Cardiac muscle cell (in vitro differentiated cells and primary cell): Measurements from ENCODE around the gene GFPT2. TPM values are rescaled to one million over a fixed set of nuclear protein-coding genes. Genes with fewer than 3 reads are reported as not detected.

Experiments
- DNase-seq, 2 donors: peaks; one replicate each; pipeline versions ENCODE4 v3.0.0 to v3.0.0-alpha.2; 2010 to 2017; ENCODE audit warnings: low read depth in 1 of 2, low spot score in 1 of 2
- H3K27ac ChIP-seq: fragments of 200-600 bp; sonication (generic); 2 replicates; pipeline ENCODE4 v1.5.1; 2016
- H3K27me3 ChIP-seq: fragments of 200-600 bp; sonication (generic); 2 replicates; pipeline ENCODE4 v1.6.0; 2016; ENCODE audit warnings: control low read depth
- H3K36me3 ChIP-seq: fragments of 200-600 bp; sonication (generic); 2 replicates; pipeline ENCODE4 v1.5.1; 2016; ENCODE audit warnings: control low read depth
- H3K4me1 ChIP-seq: fragments of 200-600 bp; sonication (generic); 2 replicates; pipeline ENCODE4 v1.8.1; 2017; ENCODE audit warnings: low read depth, mild to moderate bottlenecking, mixed run types
- H3K4me3 ChIP-seq: fragments of 200-600 bp; sonication (generic); 2 replicates; pipeline ENCODE4 v1.5.1; 2016; ENCODE audit warnings: mild to moderate bottlenecking
- H3K9me3 ChIP-seq: fragments of 200-600 bp; sonication (generic); 2 replicates; pipeline ENCODE4 v1.5.1; 2017; ENCODE audit warnings: low read depth, mild to moderate bottlenecking, control low read depth
- polyA plus RNA-seq: library from polyadenylated mRNA; unstranded; fragments of >200 nt; fragmentation: Nextera tagmentation; extraction: Ambion mirVana; gene quantifications from 2 replicates; pipeline ENCODE4 v1.2.1, GENCODE V29; 2016
- total RNA-seq: library from RNA; depleted of rRNA; stranded (reverse); fragments of >200 nt; gene quantifications from 2 replicates; pipeline ENCODE4 v1.2.3, GENCODE V29; 2016
- TF ChIP-seq, protein P1 (sequence below): IDR thresholded peaks from 2 replicates; pipeline ENCODE4 v1.5.1; 2012; ENCODE audit warnings: low read depth, mild to moderate bottlenecking, low read length

Gene GFPT2
- total and polyA plus RNA-seq, 2 experiments from 2014 or later: 37.7 to 39.8 TPM

DNA sequence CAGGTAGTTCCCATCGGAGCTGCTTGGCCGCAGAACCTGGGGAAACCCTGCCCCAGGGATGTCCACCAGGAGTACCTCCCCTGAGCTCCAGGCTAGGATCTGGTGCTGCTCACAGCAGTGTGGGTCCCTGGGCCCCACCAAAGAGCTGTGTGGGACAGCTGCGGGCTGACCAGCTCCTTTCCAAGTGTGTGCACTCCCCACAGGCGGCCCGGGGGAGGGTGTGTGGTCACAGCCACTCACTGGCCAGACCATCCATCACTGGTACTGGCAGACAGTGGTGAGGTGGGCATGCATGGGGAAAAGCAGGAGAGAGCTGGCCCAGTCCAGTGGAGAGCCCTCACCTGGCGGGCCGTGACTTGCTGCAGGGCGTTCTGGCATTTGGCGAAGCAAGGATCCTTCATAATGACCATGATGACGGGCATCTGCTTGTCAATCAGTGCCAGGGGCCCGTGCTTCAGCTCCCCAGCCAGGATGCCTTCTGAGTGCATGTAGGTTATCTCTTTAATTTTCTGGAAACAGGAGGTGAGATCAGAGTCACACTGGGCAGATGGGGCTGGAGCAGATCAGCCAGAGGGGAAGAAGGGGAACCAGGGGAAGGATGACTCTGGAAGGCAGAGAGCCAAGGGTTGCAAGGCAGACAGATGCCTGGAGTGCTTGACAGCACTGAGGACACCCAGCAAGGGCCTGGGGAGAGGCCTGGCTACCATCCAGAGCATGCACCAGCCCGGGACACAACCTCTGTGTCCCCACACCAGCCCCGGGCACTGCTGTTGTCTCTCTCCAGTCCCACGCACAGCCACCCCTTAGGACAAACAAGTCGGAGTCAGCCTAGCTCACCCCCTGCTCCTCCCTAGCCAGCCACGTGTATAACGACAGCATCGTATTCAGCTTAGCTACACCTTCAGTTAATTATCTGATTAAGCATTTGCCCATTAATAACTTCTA, 48.4 kb downstream of the GFPT2 start:
- H3K27ac ChIP-seq: no peak overlapping the region
- no peak overlapping the region for H3K4me3 ChIP-seq
- H3K4me1 ChIP-seq: no peaks in the 10 kb centered on the region
- H3K9me3 ChIP-seq: no peaks in the 10 kb centered on the region
- H3K36me3 ChIP-seq: peaks cover 24% of the 10 kb centered on the region
- TF ChIP-seq, protein P1, sequence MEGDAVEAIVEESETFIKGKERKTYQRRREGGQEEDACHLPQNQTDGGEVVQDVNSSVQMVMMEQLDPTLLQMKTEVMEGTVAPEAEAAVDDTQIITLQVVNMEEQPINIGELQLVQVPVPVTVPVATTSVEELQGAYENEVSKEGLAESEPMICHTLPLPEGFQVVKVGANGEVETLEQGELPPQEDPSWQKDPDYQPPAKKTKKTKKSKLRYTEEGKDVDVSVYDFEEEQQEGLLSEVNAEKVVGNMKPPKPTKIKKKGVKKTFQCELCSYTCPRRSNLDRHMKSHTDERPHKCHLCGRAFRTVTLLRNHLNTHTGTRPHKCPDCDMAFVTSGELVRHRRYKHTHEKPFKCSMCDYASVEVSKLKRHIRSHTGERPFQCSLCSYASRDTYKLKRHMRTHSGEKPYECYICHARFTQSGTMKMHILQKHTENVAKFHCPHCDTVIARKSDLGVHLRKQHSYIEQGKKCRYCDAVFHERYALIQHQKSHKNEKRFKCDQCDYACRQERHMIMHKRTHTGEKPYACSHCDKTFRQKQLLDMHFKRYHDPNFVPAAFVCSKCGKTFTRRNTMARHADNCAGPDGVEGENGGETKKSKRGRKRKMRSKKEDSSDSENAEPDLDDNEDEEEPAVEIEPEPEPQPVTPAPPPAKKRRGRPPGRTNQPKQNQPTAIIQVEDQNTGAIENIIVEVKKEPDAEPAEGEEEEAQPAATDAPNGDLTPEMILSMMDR: no peak
- no peak for DNase-seq
- no peaks in the 10 kb centered on the region for H3K27me3 ChIP-seq

DNA sequence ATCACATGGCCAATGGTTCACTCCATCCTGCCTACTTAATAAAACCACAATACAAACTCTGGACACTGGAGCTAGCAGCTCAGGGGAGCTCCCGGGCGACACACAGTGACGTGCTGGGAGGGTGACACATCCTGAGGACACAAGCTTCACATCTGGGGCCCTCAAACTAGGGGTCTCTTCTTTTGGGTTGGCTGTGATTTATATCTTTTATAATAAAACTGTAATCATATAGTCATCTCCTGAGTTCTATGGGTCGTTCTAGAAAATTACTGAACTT, 49.2 kb downstream of the GFPT2 start:
- Histone ChIP-seq H3K27ac (no peak overlapping the region), H3K4me1 (no peaks in the 10 kb centered on the region), H3K36me3 (peaks cover 24% of the 10 kb centered on the region), H3K9me3 (no peaks in the 10 kb centered on the region), H3K27me3 (no peaks in the 10 kb centered on the region), H3K4me3 (no peak overlapping the region)
- no peak for DNase-seq
- TF ChIP-seq, protein P1: no peak

DNA sequence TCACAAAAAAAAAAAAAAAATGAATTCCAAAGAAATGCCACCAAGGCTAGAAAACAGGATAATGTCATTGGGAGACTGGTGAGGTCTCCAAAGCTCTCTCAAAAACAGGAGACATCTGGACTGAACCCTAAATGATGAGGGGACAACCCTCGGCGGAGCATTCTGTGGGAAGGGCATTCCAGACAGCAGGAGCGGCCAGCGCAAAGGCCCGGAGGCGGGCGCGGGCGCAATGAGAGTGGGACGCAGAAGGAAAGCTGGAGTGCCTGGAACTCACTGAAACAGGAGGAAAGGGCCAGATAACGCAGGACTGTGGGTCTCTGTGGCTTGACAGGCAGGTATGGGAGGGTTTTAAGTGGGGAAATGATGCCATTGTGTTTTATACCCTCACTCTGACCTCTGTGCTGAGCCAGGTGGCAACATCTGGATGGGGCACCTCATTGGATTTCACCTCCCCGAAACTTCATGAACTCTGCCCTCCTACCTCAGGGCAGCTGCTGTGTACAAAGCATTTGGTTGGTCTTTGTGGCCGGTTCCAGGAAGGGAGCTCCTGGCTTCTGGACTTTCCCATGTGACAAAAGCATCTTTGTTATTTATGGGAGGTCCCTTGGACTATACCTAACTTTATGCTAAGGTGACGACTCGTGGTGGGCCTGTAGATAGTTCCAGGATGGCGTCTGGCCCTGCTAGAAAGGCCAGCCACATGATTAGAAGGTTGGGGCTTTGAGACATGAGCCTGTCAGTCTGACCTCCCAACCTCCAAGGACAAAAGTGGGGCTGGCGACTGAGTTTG, 49.7 kb downstream of the GFPT2 start:
- DNase-seq: no peak
- Histone ChIP-seq H3K4me3 (no peak overlapping the region), H3K27ac (no peak overlapping the region), H3K9me3 (no peaks in the 10 kb centered on the region), H3K4me1 (no peaks in the 10 kb centered on the region), H3K27me3 (no peaks in the 10 kb centered on the region), H3K36me3 (peaks cover 24% of the 10 kb centered on the region)
- TF ChIP-seq, protein P1: no peak

DNA sequence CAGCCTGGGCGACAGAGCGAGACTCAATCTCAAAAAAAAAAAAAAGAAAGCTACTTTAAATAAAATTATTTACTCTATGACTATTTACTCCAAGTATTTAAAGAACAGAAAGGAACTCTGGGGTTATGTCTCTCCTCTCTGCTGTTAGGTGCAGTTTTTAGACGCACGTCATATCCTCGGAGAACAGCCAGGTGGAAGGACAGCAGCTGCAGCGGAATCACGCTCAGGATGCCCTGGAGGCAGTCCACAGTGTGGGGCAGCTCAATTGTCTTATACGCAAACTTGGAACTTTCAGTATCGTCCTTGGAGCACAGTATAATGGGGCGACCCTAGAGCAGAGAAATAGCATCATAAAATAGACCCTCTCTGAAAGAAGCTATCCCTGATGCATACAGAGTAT, 50.9 kb downstream of the GFPT2 start:
- no peak for DNase-seq
- Histone ChIP-seq H3K36me3 (peaks cover 24% of the 10 kb centered on the region), H3K27ac (no peak overlapping the region), H3K9me3 (no peaks in the 10 kb centered on the region), H3K4me3 (no peak overlapping the region), H3K4me1 (no peaks in the 10 kb centered on the region), H3K27me3 (no peaks in the 10 kb centered on the region)
- TF ChIP-seq, protein P1: no peak

DNA sequence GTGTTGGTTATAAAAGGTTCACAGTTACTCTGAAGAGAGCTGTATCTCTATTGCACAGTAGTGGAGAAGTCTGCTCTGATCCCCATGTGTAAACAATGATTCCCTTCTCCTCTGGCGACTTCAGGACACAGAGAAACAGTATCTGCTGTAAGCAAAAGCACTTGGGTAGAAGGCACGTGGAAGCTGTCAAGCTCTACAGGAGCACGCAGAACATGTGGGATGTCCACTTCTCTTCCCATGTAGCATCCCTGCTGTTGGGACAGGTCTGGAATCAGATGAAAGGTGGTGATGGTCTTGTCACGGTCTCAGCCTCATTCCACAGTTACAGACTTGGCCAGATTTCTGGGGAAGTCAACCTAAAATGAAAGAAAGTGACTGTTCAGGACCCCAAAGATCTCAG, 51.9 kb downstream of the GFPT2 start:
- Histone ChIP-seq H3K27ac (no peak overlapping the region), H3K36me3 (peaks cover 23% of the 10 kb centered on the region), H3K27me3 (no peaks in the 10 kb centered on the region), H3K4me3 (no peak overlapping the region), H3K9me3 (no peaks in the 10 kb centered on the region), H3K4me1 (no peaks in the 10 kb centered on the region)
- DNase-seq: no peak
- TF ChIP-seq, protein P1: no peak
